GM23338 (cell line): ENCODE measurements around the gene NHSL1. TPM values are rescaled to one million over a fixed set of nuclear protein-coding genes. Genes with fewer than 3 reads are reported as not detected.

Experiments used
- ATAC-seq: fragments of 200-7000 bp; cut with Tn5 transposase; 3 replicates; pipeline ENCODE4 v1.9.1; 2020
- DNase-seq: peaks from one replicate; pipeline ENCODE4 v3.0.0-alpha.2; 2015; ENCODE audit warnings: low spot score
- H2AFZ ChIP-seq: fragments of 200-600 bp; sonication (generic); 2 replicates; pipeline ENCODE4 v1.8.0; 2016; ENCODE audit warnings: antibody characterized with exemption, mild to moderate bottlenecking, moderate library complexity
- H3F3A ChIP-seq: fragments of 200-600 bp; sonication (generic); replicated peaks from 2 replicates; pipeline ENCODE4 v1.8.0; 2017; ENCODE audit warnings: antibody characterized with exemption, mixed run types, low read depth
- H3K27ac ChIP-seq: fragments of 200-600 bp; sonication (generic); 2 replicates; pipeline ENCODE4 v1.6.1; 2016; ENCODE audit warnings: low read depth
- H3K27me3 ChIP-seq: fragments of 200-600 bp; sonication (generic); 2 replicates; pipeline ENCODE4 v1.8.0; 2016; ENCODE audit warnings: mild to moderate bottlenecking, mixed run types, moderate library complexity; ENCODE audit not compliant: insufficient read depth
- H3K36me3 ChIP-seq: fragments of 200-600 bp; sonication (generic); 2 replicates; pipeline ENCODE4 v1.8.0; 2016; ENCODE audit warnings: mild to moderate bottlenecking; ENCODE audit not compliant: insufficient read depth
- H3K4me1 ChIP-seq: fragments of 200-600 bp; sonication (generic); 2 replicates; pipeline ENCODE4 v1.8.0; 2016; ENCODE audit warnings: mild to moderate bottlenecking, moderate library complexity; ENCODE audit not compliant: insufficient read depth
- H3K4me2 ChIP-seq: fragments of 200-600 bp; sonication (generic); 2 replicates; pipeline ENCODE4 v1.7.1; 2017; ENCODE audit warnings: mixed run types
- H3K4me3 ChIP-seq: fragments of 200-600 bp; sonication (generic); 2 replicates; pipeline ENCODE4 v1.6.1; 2016; ENCODE audit warnings: mixed run types
- H3K79me2 ChIP-seq: fragments of 200-600 bp; sonication (generic); replicated peaks from 2 replicates; pipeline ENCODE4 v1.8.0; 2017; ENCODE audit warnings: mild to moderate bottlenecking; ENCODE audit not compliant: insufficient read depth
- H3K9me2 ChIP-seq: fragments of 200-600 bp; sonication (generic); 2 replicates; pipeline ENCODE4 v1.8.0; 2017; ENCODE audit not compliant: insufficient read depth
- H4K20me1 ChIP-seq: fragments of 200-600 bp; sonication (generic); replicated peaks from 2 replicates; pipeline ENCODE4 v1.8.0; 2017; ENCODE audit warnings: mild to moderate bottlenecking; ENCODE audit not compliant: insufficient read depth
- H3K27ac Mint-ChIP-seq: 2 replicates; pipeline ENCODE4 v1.8.0; 2020; ENCODE audit warnings: inconsistent platforms, mild to moderate bottlenecking, moderate library complexity, mixed read lengths
- H3K27me3 Mint-ChIP-seq: 3 replicates; pipeline ENCODE4 v1.8.0; 2022; ENCODE audit warnings: low read depth, mild to moderate bottlenecking, moderate library complexity, mixed read lengths, inconsistent platforms; ENCODE audit not compliant: insufficient read depth, poor library complexity
- H3K36me3 Mint-ChIP-seq: 3 replicates; pipeline ENCODE4 v1.8.0; 2021; ENCODE audit warnings: low read depth, mild to moderate bottlenecking, inconsistent platforms, moderate library complexity, mixed read lengths
- H3K4me1 Mint-ChIP-seq: 3 replicates; pipeline ENCODE4 v1.8.0; 2020; ENCODE audit warnings: mild to moderate bottlenecking, inconsistent platforms, mixed read lengths
- H3K4me3 Mint-ChIP-seq: 3 replicates; pipeline ENCODE4 v1.8.0; 2021; ENCODE audit warnings: moderate library complexity, mild to moderate bottlenecking, inconsistent platforms, mixed read lengths
- H3K9me3 Mint-ChIP-seq: 3 replicates; pipeline ENCODE4 v1.8.0; 2020; ENCODE audit warnings: moderate library complexity, mild to moderate bottlenecking, inconsistent platforms, mixed read lengths
- EZH2 ChIP-seq: fragments of 200-600 bp; sonication (generic); IDR thresholded peaks from one replicate; pipeline ENCODE4 v1.8.0; 2017; ENCODE audit warnings: antibody characterized with exemption, mild to moderate bottlenecking, low read depth; ENCODE audit not compliant: unreplicated experiment
- EZH2phosphoT487 ChIP-seq: fragments of 200-600 bp; sonication (generic); IDR thresholded peaks from one replicate; pipeline ENCODE4 v1.8.1; 2018; ENCODE audit warnings: antibody characterized with exemption; ENCODE audit not compliant: unreplicated experiment
- JUNB ChIP-seq: IDR thresholded peaks from one replicate; pipeline ENCODE4 v1.6.1; 2016; ENCODE audit warnings: antibody characterized with exemption; ENCODE audit not compliant: unreplicated experiment
- NANOG ChIP-seq: IDR thresholded peaks from 2 replicates; pipeline ENCODE4 v1.6.1; 2016; ENCODE audit warnings: antibody characterized with exemption, borderline replicate concordance
- POLR2AphosphoS5 ChIP-seq: IDR thresholded peaks from 2 replicates; pipeline ENCODE4 v1.6.1; 2016; ENCODE audit warnings: antibody characterized with exemption, low read depth
- REST ChIP-seq: IDR thresholded peaks from one replicate; pipeline ENCODE4 v1.6.1; 2018; ENCODE audit warnings: antibody characterized with exemption; ENCODE audit not compliant: unreplicated experiment
- STAT1 ChIP-seq: IDR thresholded peaks from one replicate; pipeline ENCODE4 v1.6.1; 2016; ENCODE audit warnings: antibody characterized with exemption; ENCODE audit not compliant: unreplicated experiment
- ZNF114 ChIP-seq: fragments of 250-450 bp; sonication (Bioruptor Pico); IDR thresholded peaks from 2 replicates; pipeline ENCODE4 v1.5.0; 2020; ENCODE audit warnings: mild to moderate bottlenecking, moderate library complexity
- polyA plus RNA-seq: library from polyadenylated mRNA; unstranded; fragments of >200 nt; fragmentation: Nextera tagmentation; extraction: Ambion mirVana; gene quantifications from 2 replicates; pipeline ENCODE4 v1.2.1, GENCODE V29; 2016
- total RNA-seq: library from RNA; depleted of rRNA; stranded (reverse); fragments of >200 nt; shearing (Covaris generic); gene quantifications from 2 replicates; pipeline ENCODE4 v1.2.3, GENCODE V29; 2014
- TF ChIP-seq, protein P1 (sequence below): fragments of 250-450 bp; sonication (Bioruptor Pico); IDR thresholded peaks from 2 replicates; pipeline ENCODE4 v1.5.0; 2020; ENCODE audit warnings: mild to moderate bottlenecking, moderate library complexity

Gene NHSL1
- total and polyA plus RNA-seq, 2 experiments from 2014 or later: 11.2 to 24.5 TPM

DNA sequence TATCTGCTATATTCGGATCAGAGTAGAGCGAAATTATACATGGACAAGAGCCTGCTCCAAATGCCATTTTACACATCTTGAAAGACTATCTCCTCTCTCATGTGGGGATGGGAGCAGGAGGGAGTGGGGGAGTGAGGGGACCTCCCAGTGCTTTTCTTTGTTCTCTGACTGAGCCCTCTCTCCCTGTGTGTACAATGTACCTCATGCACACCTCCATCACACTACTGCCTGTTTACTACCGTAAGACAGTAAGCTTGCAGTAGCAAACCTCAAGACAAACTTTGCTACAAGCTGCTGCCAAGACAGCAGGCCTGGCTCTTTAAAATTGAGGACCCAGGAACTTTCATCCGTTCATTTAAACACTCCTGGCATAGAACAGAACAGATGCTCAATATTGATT lies 7.2 kb downstream of the NHSL1 start:
- H3K4me1 ChIP-seq: peaks cover 36% of the 10 kb centered on the region
- H3K4me3 Mint-ChIP-seq: no peak overlapping the region
- no peaks in the 10 kb centered on the region for H3K27me3 ChIP-seq
- H3K4me2 ChIP-seq: peak overlapping the region; percentile 46; the same call in 1 of the 2 replicates
- no peaks in the 10 kb centered on the region for H3K27me3 Mint-ChIP-seq
- no peaks in the 10 kb centered on the region for H3K9me3 Mint-ChIP-seq
- H3K36me3 ChIP-seq: no peaks in the 10 kb centered on the region
- H3F3A ChIP-seq: no peaks in the 10 kb centered on the region
- peak overlapping the region; percentile 69 for H3K27ac Mint-ChIP-seq
- ATAC-seq: peak; percentile 65
- H3K36me3 Mint-ChIP-seq: peaks cover 24% of the 10 kb centered on the region
- peaks cover 44% of the 10 kb centered on the region for H3K4me1 Mint-ChIP-seq
- no peak overlapping the region for H3K4me3 ChIP-seq
- no peak for DNase-seq
- H3K27ac ChIP-seq: no peak overlapping the region
- H2AFZ ChIP-seq: no peak overlapping the region
- H3K9me2 ChIP-seq: no peaks in the 10 kb centered on the region
- TF ChIP-seq EZH2phosphoT487: no peak
- no peaks in the 10 kb centered on the region for H4K20me1 ChIP-seq
- peaks cover 7% of the 10 kb centered on the region for H3K79me2 ChIP-seq

DNA sequence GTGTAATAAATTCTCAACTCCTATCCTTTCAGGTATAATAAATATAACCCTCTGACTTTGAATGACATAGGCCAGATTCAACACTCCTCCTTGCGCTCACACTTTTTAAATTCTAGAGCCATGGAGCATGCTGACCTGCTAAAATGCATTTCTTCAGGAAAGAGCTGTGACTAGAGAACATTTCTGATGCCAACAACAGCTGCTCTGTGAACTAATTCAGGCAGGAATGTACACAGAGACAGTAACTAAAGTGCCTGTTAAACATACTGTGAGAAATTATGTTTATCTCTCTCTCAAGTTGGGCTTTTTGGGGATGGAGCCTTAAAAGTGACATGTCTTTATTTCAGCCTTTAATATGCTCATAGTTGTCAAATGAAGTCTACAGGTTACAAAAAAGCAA lies 8.3 kb downstream of the NHSL1 start:
- no peaks in the 10 kb centered on the region for H3K9me3 Mint-ChIP-seq
- no peaks in the 10 kb centered on the region for H3K36me3 ChIP-seq
- H3K4me1 ChIP-seq: peaks cover 39% of the 10 kb centered on the region
- H3K4me2 ChIP-seq: no peak overlapping the region
- H3K4me1 Mint-ChIP-seq: peaks cover 47% of the 10 kb centered on the region
- peaks cover 6% of the 10 kb centered on the region; the same call in 1 of the 2 replicates for H3F3A ChIP-seq
- H3K79me2 ChIP-seq: no peaks in the 10 kb centered on the region
- peaks cover 21% of the 10 kb centered on the region for H3K36me3 Mint-ChIP-seq
- H3K4me3 ChIP-seq: no peak overlapping the region
- H3K4me3 Mint-ChIP-seq: no peak overlapping the region
- H2AFZ ChIP-seq: no peak overlapping the region
- TF ChIP-seq EZH2phosphoT487: no peak
- TF ChIP-seq, protein P1, sequence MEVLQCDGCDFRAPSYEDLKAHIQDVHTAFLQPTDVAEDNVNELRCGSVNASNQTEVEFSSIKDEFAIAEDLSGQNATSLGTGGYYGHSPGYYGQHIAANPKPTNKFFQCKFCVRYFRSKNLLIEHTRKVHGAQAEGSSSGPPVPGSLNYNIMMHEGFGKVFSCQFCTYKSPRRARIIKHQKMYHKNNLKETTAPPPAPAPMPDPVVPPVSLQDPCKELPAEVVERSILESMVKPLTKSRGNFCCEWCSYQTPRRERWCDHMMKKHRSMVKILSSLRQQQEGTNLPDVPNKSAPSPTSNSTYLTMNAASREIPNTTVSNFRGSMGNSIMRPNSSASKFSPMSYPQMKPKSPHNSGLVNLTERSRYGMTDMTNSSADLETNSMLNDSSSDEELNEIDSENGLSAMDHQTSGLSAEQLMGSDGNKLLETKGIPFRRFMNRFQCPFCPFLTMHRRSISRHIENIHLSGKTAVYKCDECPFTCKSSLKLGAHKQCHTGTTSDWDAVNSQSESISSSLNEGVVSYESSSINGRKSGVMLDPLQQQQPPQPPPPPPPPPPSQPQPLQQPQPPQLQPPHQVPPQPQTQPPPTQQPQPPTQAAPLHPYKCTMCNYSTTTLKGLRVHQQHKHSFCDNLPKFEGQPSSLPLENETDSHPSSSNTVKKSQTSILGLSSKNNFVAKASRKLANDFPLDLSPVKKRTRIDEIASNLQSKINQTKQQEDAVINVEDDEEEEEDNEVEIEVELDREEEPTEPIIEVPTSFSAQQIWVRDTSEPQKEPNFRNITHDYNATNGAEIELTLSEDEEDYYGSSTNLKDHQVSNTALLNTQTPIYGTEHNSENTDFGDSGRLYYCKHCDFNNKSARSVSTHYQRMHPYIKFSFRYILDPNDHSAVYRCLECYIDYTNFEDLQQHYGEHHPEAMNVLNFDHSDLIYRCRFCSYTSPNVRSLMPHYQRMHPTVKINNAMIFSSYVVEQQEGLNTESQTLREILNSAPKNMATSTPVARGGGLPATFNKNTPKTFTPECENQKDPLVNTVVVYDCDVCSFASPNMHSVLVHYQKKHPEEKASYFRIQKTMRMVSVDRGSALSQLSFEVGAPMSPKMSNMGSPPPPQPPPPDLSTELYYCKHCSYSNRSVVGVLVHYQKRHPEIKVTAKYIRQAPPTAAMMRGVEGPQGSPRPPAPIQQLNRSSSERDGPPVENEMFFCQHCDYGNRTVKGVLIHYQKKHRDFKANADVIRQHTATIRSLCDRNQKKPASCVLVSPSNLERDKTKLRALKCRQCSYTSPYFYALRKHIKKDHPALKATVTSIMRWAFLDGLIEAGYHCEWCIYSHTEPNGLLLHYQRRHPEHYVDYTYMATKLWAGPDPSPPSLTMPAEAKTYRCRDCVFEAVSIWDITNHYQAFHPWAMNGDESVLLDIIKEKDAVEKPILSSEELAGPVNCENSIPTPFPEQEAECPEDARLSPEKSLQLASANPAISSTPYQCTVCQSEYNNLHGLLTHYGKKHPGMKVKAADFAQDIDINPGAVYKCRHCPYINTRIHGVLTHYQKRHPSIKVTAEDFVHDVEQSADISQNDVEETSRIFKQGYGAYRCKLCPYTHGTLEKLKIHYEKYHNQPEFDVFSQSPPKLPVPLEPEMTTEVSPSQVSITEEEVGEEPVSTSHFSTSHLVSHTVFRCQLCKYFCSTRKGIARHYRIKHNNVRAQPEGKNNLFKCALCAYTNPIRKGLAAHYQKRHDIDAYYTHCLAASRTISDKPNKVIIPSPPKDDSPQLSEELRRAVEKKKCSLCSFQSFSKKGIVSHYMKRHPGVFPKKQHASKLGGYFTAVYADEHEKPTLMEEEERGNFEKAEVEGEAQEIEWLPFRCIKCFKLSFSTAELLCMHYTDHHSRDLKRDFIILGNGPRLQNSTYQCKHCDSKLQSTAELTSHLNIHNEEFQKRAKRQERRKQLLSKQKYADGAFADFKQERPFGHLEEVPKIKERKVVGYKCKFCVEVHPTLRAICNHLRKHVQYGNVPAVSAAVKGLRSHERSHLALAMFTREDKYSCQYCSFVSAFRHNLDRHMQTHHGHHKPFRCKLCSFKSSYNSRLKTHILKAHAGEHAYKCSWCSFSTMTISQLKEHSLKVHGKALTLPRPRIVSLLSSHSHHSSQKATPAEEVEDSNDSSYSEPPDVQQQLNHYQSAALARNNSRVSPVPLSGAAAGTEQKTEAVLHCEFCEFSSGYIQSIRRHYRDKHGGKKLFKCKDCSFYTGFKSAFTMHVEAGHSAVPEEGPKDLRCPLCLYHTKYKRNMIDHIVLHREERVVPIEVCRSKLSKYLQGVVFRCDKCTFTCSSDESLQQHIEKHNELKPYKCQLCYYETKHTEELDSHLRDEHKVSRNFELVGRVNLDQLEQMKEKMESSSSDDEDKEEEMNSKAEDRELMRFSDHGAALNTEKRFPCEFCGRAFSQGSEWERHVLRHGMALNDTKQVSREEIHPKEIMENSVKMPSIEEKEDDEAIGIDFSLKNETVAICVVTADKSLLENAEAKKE (CRISPR knock-in tag): no peak
- TF ChIP-seq ZNF114: no peak
- no peak for TF ChIP-seq EZH2
- no peak for TF ChIP-seq NANOG
- no peak for TF ChIP-seq STAT1
- TF ChIP-seq JUNB: no peak
- no peak for TF ChIP-seq REST
- TF ChIP-seq POLR2AphosphoS5: no peak
- no peak overlapping the region for H3K27ac Mint-ChIP-seq
- H3K27me3 Mint-ChIP-seq: peaks cover under 1% of the 10 kb centered on the region
- H3K9me2 ChIP-seq: peaks cover 6% of the 10 kb centered on the region; the same call in 1 of the 2 replicates
- H4K20me1 ChIP-seq: no peaks in the 10 kb centered on the region
- H3K27ac ChIP-seq: no peak overlapping the region; the same call in 1 of the 2 replicates
- no peaks in the 10 kb centered on the region for H3K27me3 ChIP-seq
- ATAC-seq (no peak), DNase-seq (no peak)
